ENCODE results near the gene ARHGEF4. TPM values are rescaled to one million over a fixed set of nuclear protein-coding genes. Genes with fewer than 3 reads are reported as not detected.

Gene ARHGEF4
- total and polyA plus RNA-seq, 10 donors, result 0.19 to 0.88 (median 0.46) TPM; not detected in 2

DNA sequence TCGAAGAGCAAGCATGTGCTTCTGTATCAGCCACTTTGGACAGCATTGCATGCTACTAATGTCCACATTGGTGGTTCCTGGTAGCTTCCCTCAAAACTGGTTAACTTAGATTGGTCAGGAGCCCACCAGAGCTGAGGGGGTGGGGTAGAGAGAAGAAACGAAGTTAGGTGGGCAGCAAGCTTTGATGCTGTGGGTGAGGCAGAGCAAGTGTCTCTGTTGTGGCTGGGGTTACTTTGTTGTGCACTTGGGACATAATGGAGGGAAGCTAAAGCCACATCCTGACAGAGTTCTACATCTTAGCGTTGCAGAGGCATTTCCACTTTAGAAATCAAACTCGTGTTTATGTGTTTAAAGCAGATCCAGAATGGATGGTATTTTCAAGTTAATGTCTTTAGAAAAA lies 173.9 kb downstream of the ARHGEF4 start:
- intact Hi-C loops (cut with DNase I; ENCODE audit: low total_unique reads), result no loop called here
- TF ChIP-seq POLR2AphosphoS5 (IDR thresholded peaks at IDR 0.05), result no peak
- TF ChIP-seq, protein P1, sequence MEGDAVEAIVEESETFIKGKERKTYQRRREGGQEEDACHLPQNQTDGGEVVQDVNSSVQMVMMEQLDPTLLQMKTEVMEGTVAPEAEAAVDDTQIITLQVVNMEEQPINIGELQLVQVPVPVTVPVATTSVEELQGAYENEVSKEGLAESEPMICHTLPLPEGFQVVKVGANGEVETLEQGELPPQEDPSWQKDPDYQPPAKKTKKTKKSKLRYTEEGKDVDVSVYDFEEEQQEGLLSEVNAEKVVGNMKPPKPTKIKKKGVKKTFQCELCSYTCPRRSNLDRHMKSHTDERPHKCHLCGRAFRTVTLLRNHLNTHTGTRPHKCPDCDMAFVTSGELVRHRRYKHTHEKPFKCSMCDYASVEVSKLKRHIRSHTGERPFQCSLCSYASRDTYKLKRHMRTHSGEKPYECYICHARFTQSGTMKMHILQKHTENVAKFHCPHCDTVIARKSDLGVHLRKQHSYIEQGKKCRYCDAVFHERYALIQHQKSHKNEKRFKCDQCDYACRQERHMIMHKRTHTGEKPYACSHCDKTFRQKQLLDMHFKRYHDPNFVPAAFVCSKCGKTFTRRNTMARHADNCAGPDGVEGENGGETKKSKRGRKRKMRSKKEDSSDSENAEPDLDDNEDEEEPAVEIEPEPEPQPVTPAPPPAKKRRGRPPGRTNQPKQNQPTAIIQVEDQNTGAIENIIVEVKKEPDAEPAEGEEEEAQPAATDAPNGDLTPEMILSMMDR (IDR thresholded peaks at IDR 0.05 in 8 of 11, conservative IDR thresholded peaks at IDR 0.05 in 3 of 11), result no peak
- TF ChIP-seq POLR2A (IDR thresholded peaks at IDR 0.05), result no peak

DNA sequence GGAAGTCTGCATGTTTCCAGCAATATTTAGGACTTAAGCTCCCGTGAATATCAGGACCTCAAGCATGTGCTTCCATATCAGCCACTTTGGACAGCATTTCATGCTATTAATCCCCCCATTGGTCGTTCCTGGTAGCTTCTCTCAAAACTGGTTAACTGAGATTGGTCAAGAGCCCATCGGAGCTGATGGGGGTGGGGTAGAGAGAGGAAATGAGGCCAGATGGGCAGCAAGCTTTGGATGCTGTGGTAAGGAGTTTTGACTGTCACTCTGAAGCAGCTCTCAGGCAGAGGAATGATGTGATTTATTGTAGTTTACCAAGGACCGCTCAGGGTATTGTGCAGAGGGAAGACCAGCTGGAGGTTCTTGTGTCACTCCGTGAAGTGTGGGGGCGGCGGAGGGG lies 174.8 kb downstream of the ARHGEF4 start:
- Histone ChIP-seq H3K9me3 (no peaks in the 10 kb centered on the region), H3K4me3 (no peak overlapping the region), H3K36me3 (no peaks in the 10 kb centered on the region), H3K27ac (no peak overlapping the region), H3K27me3 (replicated peaks in 1 of 7) (peaks cover 0 to 47% (median 0%) of the 10 kb centered on the region in 7 donors), H3K4me1 (no peaks in the 10 kb centered on the region)
- intact Hi-C loops (cut with DNase I; ENCODE audit: low total_unique reads), result no loop called here
- DNase-seq, result no peak
- WGBS, 5 donors, result 59 to 64% (median 62%) methylated on average over 7 of the region's 7 CpGs
- no peak for TF ChIP-seq POLR2A (IDR thresholded peaks at IDR 0.05)
- TF ChIP-seq, protein P1 (IDR thresholded peaks at IDR 0.05 in 8 of 11, conservative IDR thresholded peaks at IDR 0.05 in 3 of 11), result no peak
- TF ChIP-seq POLR2AphosphoS5 (IDR thresholded peaks at IDR 0.05), result no peak

More for the DNA sequence above, 173.9 kb downstream of the ARHGEF4 start:
- Histone ChIP-seq H3K4me3 (no peak overlapping the region), H3K4me1 (no peaks in the 10 kb centered on the region), H3K27ac (no peak overlapping the region), H3K9me3 (no peaks in the 10 kb centered on the region), H3K36me3 (no peaks in the 10 kb centered on the region), H3K27me3 (replicated peaks in 1 of 7) (peaks cover 0 to 42% (median 0%) of the 10 kb centered on the region in 7 donors)
- no peak for DNase-seq
- 39 to 52% (median 43%) methylated on average over 4 of the region's 4 CpGs for WGBS, 5 donors

DNA sequence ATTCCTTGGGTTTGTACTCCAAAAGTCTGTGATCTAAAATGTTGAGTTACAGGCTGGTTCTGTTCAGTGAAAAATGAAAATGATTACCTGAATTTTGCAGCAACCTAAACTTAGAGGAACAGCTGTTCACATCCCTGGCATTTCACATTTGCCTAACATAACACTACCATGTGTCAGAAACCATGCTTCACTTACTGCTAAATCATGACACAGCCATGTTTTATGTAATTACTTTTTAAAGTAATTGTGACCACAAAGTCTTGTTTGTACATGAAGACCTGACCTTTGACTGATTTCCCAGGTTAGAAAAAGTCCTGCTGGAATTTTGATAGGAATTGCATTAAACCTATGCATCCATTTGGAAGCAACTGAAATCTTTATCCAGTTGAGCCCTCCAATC lies 177.4 kb downstream of the ARHGEF4 start:
- Histone ChIP-seq H3K9me3 (no peaks in the 10 kb centered on the region), H3K27me3 (replicated peaks in 1 of 7) (peaks cover 0 to 46% (median 0%) of the 10 kb centered on the region in 7 donors), H3K36me3 (no peaks in the 10 kb centered on the region), H3K4me3 (no peak overlapping the region), H3K4me1 (no peaks in the 10 kb centered on the region), H3K27ac (no peak overlapping the region)
- intact Hi-C loops (cut with DNase I; ENCODE audit: low total_unique reads), result no loop called here
- TF ChIP-seq, protein P1 (IDR thresholded peaks at IDR 0.05 in 8 of 11, conservative IDR thresholded peaks at IDR 0.05 in 3 of 11), result no peak
- TF ChIP-seq POLR2AphosphoS5 (IDR thresholded peaks at IDR 0.05) (no peak), POLR2A (IDR thresholded peaks at IDR 0.05) (no peak)
- no peak for DNase-seq

DNA sequence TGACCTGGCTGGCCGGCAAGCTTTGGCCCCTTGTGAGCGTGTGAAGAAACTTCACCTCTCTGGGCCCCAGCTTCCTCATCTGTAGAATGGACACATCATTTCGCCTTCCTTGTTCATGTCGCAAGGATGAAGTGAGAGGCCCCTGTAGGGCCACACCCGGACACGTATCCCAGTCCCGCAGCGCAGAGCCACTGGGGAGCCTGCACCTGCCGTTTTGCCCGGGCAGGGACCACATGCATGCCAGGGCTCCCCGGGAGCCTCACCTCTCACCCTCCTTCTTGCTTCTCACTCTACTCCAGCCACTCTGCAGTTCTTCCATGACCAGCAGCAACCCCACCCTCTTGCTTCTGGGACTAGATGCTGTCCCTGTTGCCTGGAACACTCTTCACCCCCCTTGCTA lies 179.1 kb downstream of the ARHGEF4 start:
- 90 to 94% (median 91%) methylated on average over 11 of the region's 11 CpGs for WGBS, 5 donors
- H3K36me3 ChIP-seq, result no peaks in the 10 kb centered on the region

More for the DNA sequence above, 179.1 kb downstream of the ARHGEF4 start:
- TF ChIP-seq, protein P1 (IDR thresholded peaks at IDR 0.05 in 8 of 11, conservative IDR thresholded peaks at IDR 0.05 in 3 of 11), result no peak
- no peak for TF ChIP-seq POLR2A (IDR thresholded peaks at IDR 0.05)
- no peak for TF ChIP-seq POLR2AphosphoS5 (IDR thresholded peaks at IDR 0.05)
- Histone ChIP-seq H3K9me3 (no peaks in the 10 kb centered on the region), H3K27me3 (replicated peaks in 1 of 7) (peaks cover 0 to 39% (median 0%) of the 10 kb centered on the region in 7 donors), H3K4me1 (no peaks in the 10 kb centered on the region), H3K4me3 (no peak overlapping the region), H3K27ac (no peak overlapping the region)
- intact Hi-C loops (cut with DNase I; ENCODE audit: low total_unique reads), result no loop called here
- peak; percentile 70 for DNase-seq

Data from spleen (tissue), 11 donors.